GM18526 (cell line): Measurements from ENCODE around the gene ENG.

ENCODE experiments used
- POLR2A ChIP-seq: IDR thresholded peaks from 3 replicates; pipeline ENCODE4 v1.6.1; 2011; ENCODE audit not compliant: insufficient read length; ENCODE audit errors: extremely low read depth

ENG gene

DNA sequence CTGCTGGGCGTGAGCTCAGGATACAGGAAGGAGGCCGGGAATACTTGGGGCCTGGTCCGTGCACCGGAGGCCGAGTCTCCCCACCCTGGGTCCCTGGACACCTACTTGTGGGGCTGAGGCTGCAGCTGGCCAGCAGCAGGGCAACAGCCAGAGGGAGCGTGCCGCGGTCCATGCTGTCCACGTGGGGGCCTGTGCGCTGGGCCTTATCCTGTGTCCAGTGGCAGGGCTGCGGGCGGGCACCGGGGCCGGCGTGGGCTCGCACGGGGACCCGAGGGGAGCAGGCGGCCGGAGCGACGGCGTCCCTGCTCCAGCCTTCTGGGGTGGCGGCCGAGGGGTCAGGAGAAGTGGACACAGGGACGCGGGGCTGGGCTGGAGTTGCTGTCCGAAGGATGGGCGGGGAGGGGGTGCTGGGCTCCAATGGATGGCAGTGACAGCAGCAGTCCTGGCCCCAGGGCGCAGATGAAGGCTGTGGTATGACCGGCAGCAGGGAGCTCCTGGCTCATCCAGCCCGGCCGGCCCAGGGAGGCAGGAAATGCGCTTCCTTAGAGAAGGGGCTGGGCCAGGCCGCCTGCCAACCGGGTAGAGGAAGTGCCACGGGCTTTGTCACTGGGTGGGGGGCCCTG, at the start of gene ENG:
Gene ENG, minus strand, starts transcription at position 475 of the 623 bp plus-strand sequence. Its CDS starts 303 bp downstream, at position 172.
- no peak for TF ChIP-seq POLR2A

GRCh38 chr9:127903557-127904475, 49.4 kb upstream of the ENG start:
- peak; percentile 49 for TF ChIP-seq POLR2A

DNA sequence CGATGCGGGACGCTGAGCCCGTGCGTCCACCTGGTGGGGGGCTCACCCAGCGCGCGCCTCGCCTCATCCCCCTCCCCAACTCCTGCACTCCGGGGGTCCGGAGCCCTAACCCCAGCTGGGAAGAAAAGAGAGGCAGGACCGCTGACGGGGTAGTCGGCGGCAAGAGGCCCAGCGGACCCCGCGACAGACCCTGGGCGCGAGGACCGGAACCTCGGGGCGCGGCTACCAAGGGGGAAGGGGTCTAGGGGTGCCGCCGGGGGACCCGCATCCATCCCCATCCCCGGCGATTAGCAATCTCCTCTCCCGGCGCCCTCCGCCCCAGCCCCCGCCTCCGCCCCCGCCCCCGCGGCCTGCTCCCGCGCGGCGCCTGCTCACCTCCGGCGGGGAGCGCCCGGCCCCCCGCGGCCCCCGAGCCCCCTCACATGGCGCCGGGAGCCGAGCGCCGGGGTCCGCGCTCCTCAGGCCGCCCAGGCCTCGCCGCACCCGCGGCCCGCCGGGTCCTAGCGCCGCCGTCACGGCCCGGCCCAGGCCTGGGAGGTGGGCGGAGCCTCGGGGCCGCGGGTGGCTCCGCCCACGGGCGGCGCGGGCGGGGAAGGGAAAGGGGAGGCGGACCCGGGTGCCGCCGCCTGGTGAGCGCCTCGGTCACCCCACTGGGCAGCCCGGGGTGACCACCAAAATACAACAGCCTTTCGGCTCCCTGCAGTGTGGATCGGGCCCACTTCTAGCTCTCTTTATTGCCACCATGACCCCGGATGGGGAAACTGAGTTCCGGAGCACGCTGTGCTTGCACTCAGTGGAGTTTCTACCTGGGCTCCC, 44.9 kb upstream of the ENG start, which contains the start of gene ST6GALNAC6:
Gene ST6GALNAC6, minus strand, starts transcription at position 476 of the 816 bp plus-strand sequence. CDS start 1,622 bp downstream, outside the sequence.
- TF ChIP-seq POLR2A: peak; percentile 48

DNA sequence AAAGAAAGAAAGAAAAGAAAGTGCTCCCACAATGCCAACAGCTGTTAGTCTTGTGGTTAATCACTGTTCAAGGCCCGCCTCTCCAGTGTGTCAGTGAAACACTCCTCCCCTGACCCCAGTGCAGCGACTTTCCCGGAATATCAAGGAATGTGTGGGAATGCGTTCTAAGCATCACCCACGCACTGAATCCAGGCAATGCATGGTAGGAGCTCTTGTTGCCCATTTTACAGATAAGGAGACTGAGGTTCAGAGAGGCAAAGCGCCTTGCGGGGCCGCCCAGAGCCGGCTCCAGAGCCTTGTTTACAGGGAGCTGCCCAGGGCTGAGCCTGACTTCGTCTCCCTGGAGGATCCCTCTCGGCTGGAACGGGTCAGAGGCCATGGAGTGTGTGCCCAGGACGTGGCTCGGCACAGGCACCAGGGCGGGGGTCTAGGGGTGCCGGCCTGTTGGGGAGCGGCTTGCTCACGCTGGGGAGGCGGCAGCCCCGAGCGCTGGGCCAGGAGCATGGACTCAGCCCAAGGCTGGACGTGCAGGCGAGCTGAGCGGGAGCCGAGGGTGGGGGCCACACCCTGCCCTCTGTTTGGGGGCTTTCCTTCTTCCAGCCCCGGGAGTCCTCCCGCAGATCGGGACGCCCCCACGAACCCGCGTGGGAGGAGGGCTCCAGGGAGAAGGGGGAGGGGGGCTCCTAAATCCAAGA, 44.1 kb upstream of the ENG start:
- no peak for TF ChIP-seq POLR2A

GRCh38 chr9:127897193-127897692, 42.8 kb upstream of the ENG start:
- no peak for TF ChIP-seq POLR2A

GRCh38 chr9:127896395-127897192, 42.1 kb upstream of the ENG start:
- no peak for TF ChIP-seq POLR2A

GRCh38 chr9:127895811-127896210, 41.4 kb upstream of the ENG start:
- TF ChIP-seq POLR2A: no peak

DNA sequence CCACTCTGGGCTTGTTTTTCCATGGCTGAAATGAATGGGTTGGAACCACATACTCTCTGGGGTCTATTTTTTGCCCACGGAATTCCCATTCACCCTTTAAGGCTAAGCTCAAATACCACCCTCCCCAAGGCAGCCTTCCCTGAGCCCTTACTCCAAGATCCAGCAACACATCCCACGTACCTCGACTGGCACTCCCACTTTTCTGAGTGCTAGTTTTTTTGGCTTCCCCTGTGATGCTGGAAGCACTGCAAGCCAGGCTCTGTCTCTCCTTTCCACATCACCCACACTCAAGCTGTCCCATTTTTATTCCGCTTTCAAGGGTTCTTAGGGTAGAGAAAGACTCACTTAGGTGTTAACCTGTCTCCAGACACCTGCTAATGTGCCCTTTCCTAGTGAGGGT, 38.9 kb upstream of the ENG start:
- no peak for TF ChIP-seq POLR2A

DNA sequence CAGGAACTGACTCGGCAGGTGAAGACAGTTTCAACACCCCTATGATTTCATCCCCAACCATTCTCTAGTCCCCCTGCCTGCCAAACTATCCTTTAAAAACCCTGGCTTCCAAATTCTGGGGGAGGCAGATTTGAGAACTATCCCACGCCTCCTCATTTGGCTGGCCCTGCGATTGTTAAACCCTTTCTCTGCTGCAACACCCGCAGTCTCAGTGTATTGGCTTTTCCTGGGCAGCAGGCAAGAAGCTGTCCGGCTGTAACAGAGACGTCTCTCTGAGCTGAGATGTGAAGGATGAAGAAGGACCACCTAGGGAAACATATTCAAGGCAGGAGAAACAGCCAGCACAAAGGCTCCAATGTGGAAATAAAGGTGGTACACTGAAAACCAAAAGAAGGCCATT, 38.4 kb upstream of the ENG start:
- TF ChIP-seq POLR2A: no peak

DNA sequence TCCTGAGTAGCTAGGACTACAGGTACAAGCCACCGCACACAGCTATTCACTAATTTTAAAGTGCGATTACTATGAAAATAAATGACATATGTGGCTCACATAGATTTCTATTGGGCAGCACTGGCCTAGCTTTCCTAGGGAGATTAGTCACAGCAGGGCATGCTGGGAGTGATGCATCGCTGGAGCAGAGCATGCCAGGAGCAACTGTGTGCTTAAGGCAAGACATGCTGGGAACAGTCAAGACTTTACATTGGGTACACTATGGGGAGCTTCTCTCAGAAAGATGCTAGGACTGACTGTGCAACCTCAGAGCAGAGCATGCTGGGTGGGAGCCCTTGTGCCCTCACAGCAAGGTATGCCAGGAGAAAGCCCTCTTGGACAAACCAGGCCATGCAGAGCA, 35.6 kb upstream of the ENG start:
- no peak for TF ChIP-seq POLR2A

DNA sequence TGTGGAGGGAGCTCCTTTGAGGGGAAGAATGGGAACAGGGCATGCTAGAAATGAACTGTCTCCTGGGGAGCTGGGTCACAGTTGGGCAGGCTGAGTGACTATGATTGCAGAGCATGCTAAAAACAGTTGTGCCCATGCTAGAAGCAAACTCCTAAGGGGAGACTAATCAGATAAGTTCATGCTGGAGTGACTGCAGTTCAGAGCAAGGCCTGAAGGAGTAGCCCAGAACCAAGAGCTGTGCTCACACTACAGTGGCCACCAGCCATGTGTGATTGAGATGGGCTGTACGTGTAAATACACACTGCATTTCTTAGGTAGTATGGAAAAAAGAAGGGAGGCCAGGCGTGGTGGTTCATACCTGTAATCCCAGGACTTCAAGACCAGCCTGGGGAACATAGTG, 33.3 kb upstream of the ENG start:
- no peak for TF ChIP-seq POLR2A

GRCh38 chr9:127886401-127886972, 32.0 kb upstream of the ENG start:
- no peak for TF ChIP-seq POLR2A

GRCh38 chr9:127885508-127886281, 31.2 kb upstream of the ENG start:
- no peak for TF ChIP-seq POLR2A

DNA sequence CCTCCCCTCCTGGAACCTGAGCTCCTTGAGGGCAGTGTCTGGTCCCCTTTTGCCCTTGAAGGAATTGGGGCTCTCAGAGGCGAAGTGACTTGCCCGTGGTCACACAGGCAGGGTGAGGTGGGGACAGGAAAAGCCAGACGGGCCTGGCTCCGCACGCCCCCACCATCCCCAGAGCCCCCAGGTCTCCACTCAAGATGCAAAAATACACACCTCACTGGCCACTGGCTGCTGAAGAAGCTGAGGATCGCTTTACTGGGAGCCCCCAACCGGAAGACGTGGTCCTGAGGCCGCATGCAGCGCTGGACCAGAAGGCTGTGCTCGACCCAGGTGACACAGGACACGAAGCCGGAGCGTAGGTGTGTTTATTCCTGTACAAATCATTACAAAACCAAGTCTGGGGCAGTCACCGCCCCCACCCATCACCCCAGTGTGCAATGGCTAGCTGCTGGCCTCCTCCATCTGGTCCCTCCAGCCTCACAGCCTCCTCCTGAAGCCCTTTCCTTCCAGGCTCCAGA, 30.6 kb upstream of the ENG start:
- TF ChIP-seq POLR2A: no peak
